CD14-positive monocyte (primary cell): Measurements from ENCODE around the gene THEM4. TPM values are rescaled to one million over a fixed set of nuclear protein-coding genes. Genes with fewer than 3 reads are reported as not detected.

ENCODE experiments used
- DNase-seq, 3 donors: peaks; one replicate each; pipeline ENCODE4 v3.0.0-alpha.2; 2011 to 2022
- H2AFZ ChIP-seq: 2 replicates; pipeline ENCODE4 v1.6.0; 2012; ENCODE audit warnings: mild to moderate bottlenecking, low read depth, low read length, inconsistent platforms; ENCODE audit not compliant: insufficient read depth, poor library complexity, severe bottlenecking
- H3K27ac ChIP-seq, 2 donors: 1 replicate in 1 of 2; 2 replicates in 1 of 2; pipeline ENCODE4 v1.5.1; 2012 to 2013; ENCODE audit warnings: low read length in 2 of 2, control low read depth in 1 of 2, inconsistent platforms in 1 of 2, low read depth in 1 of 2, mild to moderate bottlenecking in 1 of 2
- H3K27me3 ChIP-seq, 2 donors: one replicate each; pipeline versions ENCODE4 v1.6.0 to v1.6.1; 2011 to 2013; ENCODE audit warnings: low read length in 2 of 2; ENCODE audit not compliant: control insufficient read depth in 2 of 2, insufficient read depth in 2 of 2
- H3K36me3 ChIP-seq, 2 donors: replicated peaks in 1 of 2; 1 replicate in 1 of 2; 2 replicates in 1 of 2; pipeline versions ENCODE4 v1.5.1 to v1.6.1; 2012 to 2013; ENCODE audit warnings: low read length in 2 of 2, control low read depth in 1 of 2, inconsistent platforms in 1 of 2, mild to moderate bottlenecking in 1 of 2; ENCODE audit not compliant: insufficient read depth in 2 of 2, control insufficient read depth in 1 of 2
- H3K4me1 ChIP-seq, 2 donors: 1 replicate in 1 of 2; 2 replicates in 1 of 2; pipeline versions ENCODE4 v1.5.1 to v1.6.1; 2012 to 2013; ENCODE audit warnings: low read length in 2 of 2, control low read depth in 1 of 2, inconsistent platforms in 1 of 2, mild to moderate bottlenecking in 1 of 2, moderate library complexity in 1 of 2; ENCODE audit not compliant: insufficient read depth in 2 of 2, control insufficient read depth in 1 of 2
- H3K4me2 ChIP-seq: replicated peaks from 2 replicates; pipeline ENCODE3; 2012; ENCODE audit warnings: low read length, moderate library complexity, mild to moderate bottlenecking; ENCODE audit not compliant: poor library complexity, severe bottlenecking; ENCODE audit errors: extremely low read depth
- H3K4me3 ChIP-seq, 3 experiments: fragments of 200-600 bp in 1 of 3; sonication (generic) in 1 of 3; replicated peaks in 1 of 3; 1 replicate in 2 of 3; 2 replicates in 1 of 3; pipeline ENCODE4 v1.5.1; 2011 to 2013; ENCODE audit warnings: low read length in 3 of 3, mild to moderate bottlenecking in 3 of 3, control low read depth in 2 of 3, low read depth in 2 of 3, inconsistent platforms in 1 of 3, moderate library complexity in 1 of 3
- H3K79me2 ChIP-seq: 2 replicates; pipeline ENCODE4 v1.6.0; 2012; ENCODE audit warnings: mild to moderate bottlenecking, control low read depth, inconsistent platforms, low read length, moderate library complexity; ENCODE audit not compliant: insufficient read depth
- H3K9ac ChIP-seq: 2 replicates; pipeline ENCODE4 v1.6.0; 2017; ENCODE audit warnings: low read length, mild to moderate bottlenecking; ENCODE audit not compliant: insufficient read depth, poor library complexity, severe bottlenecking
- H3K9me3 ChIP-seq, 2 donors: replicated peaks in 1 of 2; 1 replicate in 1 of 2; 2 replicates in 1 of 2; pipeline versions ENCODE4 v1.5.1 to v1.6.1; 2012 to 2013; ENCODE audit warnings: low read length in 2 of 2, control low read depth in 1 of 2; ENCODE audit not compliant: control insufficient read depth in 1 of 2, insufficient read depth in 1 of 2
- H4K20me1 ChIP-seq: 2 replicates; pipeline ENCODE4 v1.6.0; 2012; ENCODE audit warnings: mild to moderate bottlenecking, low read length, control low read depth, moderate library complexity; ENCODE audit not compliant: insufficient read depth
- H3K27ac Mint-ChIP-seq, 7 donors: one replicate each; pipeline ENCODE4 v1.8.0; 2020; ENCODE audit warnings: mild to moderate bottlenecking in 7 of 7, mixed read lengths in 7 of 7, moderate library complexity in 6 of 7, inconsistent platforms in 2 of 7
- H3K27me3 Mint-ChIP-seq, 3 donors: one replicate each; pipeline ENCODE4 v1.8.0; 2021 to 2022; ENCODE audit warnings: low read depth in 3 of 3, mild to moderate bottlenecking in 3 of 3, mixed read lengths in 3 of 3, moderate library complexity in 3 of 3, inconsistent platforms in 1 of 3
- H3K36me3 Mint-ChIP-seq, 2 donors: one replicate each; pipeline ENCODE4 v1.8.0; 2020; ENCODE audit warnings: mixed read lengths in 2 of 2, inconsistent platforms in 1 of 2, mild to moderate bottlenecking in 1 of 2
- H3K4me1 Mint-ChIP-seq: one replicate; pipeline ENCODE4 v1.8.0; 2020; ENCODE audit warnings: mild to moderate bottlenecking, mixed read lengths
- H3K4me3 Mint-ChIP-seq, 2 donors: one replicate each; pipeline ENCODE4 v1.8.0; 2020; ENCODE audit warnings: mild to moderate bottlenecking in 2 of 2, mixed read lengths in 2 of 2, moderate library complexity in 1 of 2
- H3K9me3 Mint-ChIP-seq, 7 donors: one replicate each; pipeline ENCODE4 v1.8.0; 2020 to 2022; ENCODE audit warnings: mixed read lengths in 7 of 7, mild to moderate bottlenecking in 6 of 7, moderate library complexity in 6 of 7, inconsistent platforms in 2 of 7
- WGBS: methylation state at CpG from one replicate; pipeline ENCODE4 v1.1.5; 2013; ENCODE audit warnings: missing lambda C conversion rate; ENCODE audit not compliant: insufficient coverage; 5-methylcytosine and 5-hydroxymethylcytosine counted together
- intact Hi-C, 2 donors: fragments of 100-400 bp; cut with micrococcal nuclease; formaldehyde crosslinking; loops; one replicate each; pipeline versions ENCODE4 v1.15.0 to v1.15.1; 2023
- polyA plus RNA-seq, 3 donors: library from polyadenylated mRNA; depleted of rRNA in 1 of 3; unstranded in 2 of 3; stranded (reverse) in 1 of 3; fragments of 300-500 nt in 2 of 3; fragments of >200 nt in 1 of 3; fragmentation: Illumina TruSeq in 2 of 3; gene quantifications; 1 replicate in 2 of 3; 2 replicates in 1 of 3; pipeline ENCODE4 v1.2.3, GENCODE V29; 2012 to 2021
- TF ChIP-seq, protein P1 (sequence below): fragments of 200-600 bp; IDR thresholded peaks from one replicate; pipeline ENCODE4 v1.8.0; 2022; ENCODE audit warnings: antibody characterized with exemption, mild to moderate bottlenecking

The THEM4 gene
- polyA plus RNA-seq, 3 donors, result 3.7 to 6.0 (median 4.6) TPM

- peaks cover 20% of the 10 kb centered on the region for H3K4me1 Mint-ChIP-seq
- H3K27ac Mint-ChIP-seq, result peak overlapping the region in 4 of 7 donors; percentile 37 to 75 (median 58)
- TF ChIP-seq, protein P1, sequence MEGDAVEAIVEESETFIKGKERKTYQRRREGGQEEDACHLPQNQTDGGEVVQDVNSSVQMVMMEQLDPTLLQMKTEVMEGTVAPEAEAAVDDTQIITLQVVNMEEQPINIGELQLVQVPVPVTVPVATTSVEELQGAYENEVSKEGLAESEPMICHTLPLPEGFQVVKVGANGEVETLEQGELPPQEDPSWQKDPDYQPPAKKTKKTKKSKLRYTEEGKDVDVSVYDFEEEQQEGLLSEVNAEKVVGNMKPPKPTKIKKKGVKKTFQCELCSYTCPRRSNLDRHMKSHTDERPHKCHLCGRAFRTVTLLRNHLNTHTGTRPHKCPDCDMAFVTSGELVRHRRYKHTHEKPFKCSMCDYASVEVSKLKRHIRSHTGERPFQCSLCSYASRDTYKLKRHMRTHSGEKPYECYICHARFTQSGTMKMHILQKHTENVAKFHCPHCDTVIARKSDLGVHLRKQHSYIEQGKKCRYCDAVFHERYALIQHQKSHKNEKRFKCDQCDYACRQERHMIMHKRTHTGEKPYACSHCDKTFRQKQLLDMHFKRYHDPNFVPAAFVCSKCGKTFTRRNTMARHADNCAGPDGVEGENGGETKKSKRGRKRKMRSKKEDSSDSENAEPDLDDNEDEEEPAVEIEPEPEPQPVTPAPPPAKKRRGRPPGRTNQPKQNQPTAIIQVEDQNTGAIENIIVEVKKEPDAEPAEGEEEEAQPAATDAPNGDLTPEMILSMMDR, result no peak
- H3K27me3 Mint-ChIP-seq, result peaks cover 0 to 3% (median 0%) of the 10 kb centered on the region in 3 donors
- H3K4me2 ChIP-seq, result no peak overlapping the region
- intact Hi-C loops, result loop anchor here in 1 of 2 donors (2.0 kb wide), 1 partner anchor 60 kb away; no protein-coding TSS in a partner anchor
- H3K4me3 Mint-ChIP-seq, result no peak overlapping the region
- H3K4me3 ChIP-seq, result no peak overlapping the region
- H3K27ac ChIP-seq, result no peak overlapping the region
- H3K4me1 ChIP-seq, result peaks cover 10 to 18% of the 10 kb centered on the region in 2 donors
- no peaks in the 10 kb centered on the region for H3K36me3 ChIP-seq
- no peaks in the 10 kb centered on the region for H4K20me1 ChIP-seq
- H3K36me3 Mint-ChIP-seq, result peaks cover 0 to 2% of the 10 kb centered on the region in 2 donors
- WGBS, result 100% methylated on average over 1 of the region's 3 CpGs
- no peak overlapping the region for H2AFZ ChIP-seq
- H3K27me3 ChIP-seq, result no peaks in the 10 kb centered on the region
- H3K9me3 Mint-ChIP-seq, result no peaks in the 10 kb centered on the region
- H3K79me2 ChIP-seq, result no peaks in the 10 kb centered on the region
- H3K9me3 ChIP-seq, result no peaks in the 10 kb centered on the region
- no peak for DNase-seq
- H3K9ac ChIP-seq, result no peak overlapping the region
These were observed 25.8 kb upstream of the THEM4 start for GRCh38 chr1:151935154-151935553.

DNA sequence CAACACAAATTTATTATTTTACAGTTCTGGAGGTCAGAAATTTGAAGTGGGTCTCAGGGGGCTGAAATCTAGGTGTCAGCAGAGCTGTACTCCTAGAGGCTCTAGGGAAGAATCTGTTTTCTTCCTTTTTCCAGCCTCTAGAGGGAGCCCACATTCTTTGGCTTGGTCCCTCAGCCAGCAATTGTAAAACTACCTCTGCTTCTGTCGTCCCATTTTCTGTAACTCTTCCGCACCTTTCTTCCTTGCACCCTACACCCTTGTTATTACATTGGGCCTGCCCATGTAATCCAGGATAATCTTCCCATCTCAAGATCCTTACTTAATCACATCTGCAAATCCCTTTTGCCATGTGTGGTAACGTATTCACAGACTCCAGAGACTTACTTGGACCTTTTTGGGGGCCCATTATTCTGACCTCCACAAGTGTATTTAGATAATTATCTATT is 24.8 kb upstream of the THEM4 start:
- Histone ChIP-seq H2AFZ (no peak overlapping the region), H3K4me2 (no peak overlapping the region), H3K9me3 (no peaks in the 10 kb centered on the region), H3K4me3 (no peak overlapping the region), H3K9ac (no peak overlapping the region), H4K20me1 (no peaks in the 10 kb centered on the region), H3K36me3 (no peaks in the 10 kb centered on the region), H3K4me1 (peaks cover 3 to 8% of the 10 kb centered on the region in 2 donors), H3K27me3 (no peaks in the 10 kb centered on the region), H3K79me2 (no peaks in the 10 kb centered on the region), H3K27ac (no peak overlapping the region)
- H3K4me3 Mint-ChIP-seq, result no peak overlapping the region
- H3K27me3 Mint-ChIP-seq, result peaks cover 0 to 3% (median 0%) of the 10 kb centered on the region in 3 donors
- peaks cover 14% of the 10 kb centered on the region for H3K4me1 Mint-ChIP-seq
- H3K9me3 Mint-ChIP-seq, result no peaks in the 10 kb centered on the region
- H3K27ac Mint-ChIP-seq, result peak overlapping the region in 1 of 7 donors; percentile 82
- WGBS, result 17% methylated on average over 2 of the region's 3 CpGs
- peaks cover 0 to 2% of the 10 kb centered on the region in 2 donors for H3K36me3 Mint-ChIP-seq
- DNase-seq, result peak; percentile 62 to 81 (median 72)
- TF ChIP-seq, protein P1, result peak; percentile 94
- intact Hi-C loops, result loop anchor here in 1 of 2 donors (2.0 kb wide), 1 partner anchor 61 kb away; no protein-coding TSS in a partner anchor
